ENCODE measurements around the gene SLC35E1. TPM values are rescaled to one million over a fixed set of nuclear protein-coding genes. Genes with fewer than 3 reads are reported as not detected.

Gene SLC35E1
- total and polyA plus RNA-seq, 2 of the 13 experiments (the other 11 are each of a cell fraction or from before 2014, with no cell fraction given): 21.2 to 46.5 TPM

GRCh38 chr19:16527334-16527935 lies 44.8 kb downstream of the SLC35E1 start:
- no peak overlapping the region for H2AFZ ChIP-seq (ENCODE audit: low read length)
- H4K20me1 ChIP-seq (ENCODE audit: insufficient read depth, low read length): no peaks in the 10 kb centered on the region
- CTCF ChIA-PET (ENCODE audit: low intra/inter-chr PET ratio, low total read pairs): no interaction called here
- intact Hi-C loops (cut with micrococcal nuclease; ENCODE audit: unreplicated experiment): no loop called here
- in situ Hi-C loops (cut with HindIII; ENCODE audit: extremely low pct_ligation_motif_present, low pct_unique_long_range_greater_than_20kb): no loop called here
- no peak overlapping the region for H3K4me3 ChIP-seq (replicated peaks in 1 of 3; ENCODE audit: insufficient read depth in 1 of 3, low read depth in 2 of 3, low read length in 3 of 3)
- POLR2A ChIA-PET: interaction anchor here (1.0 kb wide), 1 partner anchor 31 kb away, joined by 3 read pairs; the partner anchor contains the start of genes C19orf44 and CALR3
- TSS peak; percentile 44 for BruUV-seq (replicated peaks)
- no peak for ATAC-seq
- no peaks in the 10 kb centered on the region for H3K4me1 ChIP-seq (ENCODE audit: insufficient read depth, low read length)
- H3K27ac ChIP-seq (ENCODE audit: extremely low read length, insufficient read depth, low read length): no peak overlapping the region
- H3K4me2 ChIP-seq (ENCODE audit: low read depth, low read length): no peak overlapping the region
- H3K9ac ChIP-seq (ENCODE audit: insufficient read depth, low read depth, low read length): no peak overlapping the region
- H3K36me3 ChIP-seq (replicated peaks in 1 of 2; ENCODE audit: control insufficient read depth in 1 of 2, insufficient read depth in 2 of 2, low read length in 2 of 2): peaks cover 49 to 93% of the 10 kb centered on the region in 2 experiments
- FAIRE-seq: no peak
- no peaks in the 10 kb centered on the region for H3K9me3 ChIP-seq (ENCODE audit: low read length)
- no peak for DNase-seq (ENCODE audit: low spot score)
- TF ChIP-seq, protein P1, sequence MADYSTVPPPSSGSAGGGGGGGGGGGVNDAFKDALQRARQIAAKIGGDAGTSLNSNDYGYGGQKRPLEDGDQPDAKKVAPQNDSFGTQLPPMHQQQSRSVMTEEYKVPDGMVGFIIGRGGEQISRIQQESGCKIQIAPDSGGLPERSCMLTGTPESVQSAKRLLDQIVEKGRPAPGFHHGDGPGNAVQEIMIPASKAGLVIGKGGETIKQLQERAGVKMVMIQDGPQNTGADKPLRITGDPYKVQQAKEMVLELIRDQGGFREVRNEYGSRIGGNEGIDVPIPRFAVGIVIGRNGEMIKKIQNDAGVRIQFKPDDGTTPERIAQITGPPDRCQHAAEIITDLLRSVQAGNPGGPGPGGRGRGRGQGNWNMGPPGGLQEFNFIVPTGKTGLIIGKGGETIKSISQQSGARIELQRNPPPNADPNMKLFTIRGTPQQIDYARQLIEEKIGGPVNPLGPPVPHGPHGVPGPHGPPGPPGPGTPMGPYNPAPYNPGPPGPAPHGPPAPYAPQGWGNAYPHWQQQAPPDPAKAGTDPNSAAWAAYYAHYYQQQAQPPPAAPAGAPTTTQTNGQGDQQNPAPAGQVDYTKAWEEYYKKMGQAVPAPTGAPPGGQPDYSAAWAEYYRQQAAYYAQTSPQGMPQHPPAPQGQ (CRISPR knock-in tag; IDR thresholded peaks at IDR 0.05; ENCODE audit: borderline replicate concordance): no peak
- TF ChIP-seq CBX5 (CRISPR knock-in tag; IDR thresholded peaks at IDR 0.05; ENCODE audit: borderline replicate concordance) (no peak), ATM (IDR thresholded peaks at IDR 0.05; ENCODE audit: borderline replicate concordance) (no peak), POLR2A (IDR thresholded peaks at IDR 0.05; ENCODE audit: insufficient read depth in 1 of 2, low read depth in 2 of 2, low read length in 2 of 2) (0 out of 4 replicates have a peak, but pooled peaks of 1 of the 2 experiments have one; percentile 4), THAP7 (CRISPR knock-in tag; IDR thresholded peaks at IDR 0.05) (no peak)
- H3K27me3 ChIP-seq (ENCODE audit: control insufficient read depth in 1 of 2, insufficient read depth in 2 of 2, low read length in 2 of 2): no peaks in the 10 kb centered on the region
- WGBS (ENCODE audit: low lambda C conversion rate): 98% methylated on average over 7 of the region's 14 CpGs
- no peaks in the 10 kb centered on the region for H3K79me2 ChIP-seq (ENCODE audit: insufficient read depth, low read length)

All from HepG2 (cell line).